Panc1 (cell line): ENCODE measurements around the gene GPS1. TPM values are rescaled to one million over a fixed set of nuclear protein-coding genes. Genes with fewer than 3 reads are reported as not detected.

Experiments
- ATAC-seq: fragments of 200-7000 bp; cut with Tn5 transposase; 2 replicates; pipeline ENCODE4 v1.9.1; 2020; ENCODE audit warnings: mild to moderate bottlenecking, moderate library complexity
- BruUV-seq: library from RNA; stranded (reverse); fragments of 400-500 nt; replicated peaks from 2 replicates; lab custom pipeline; 2021; lab: Mats Ljungman, UMichigan
- CTCF ChIA-PET: fragments of 300-600 bp; sonication (Branson Sonifier 250); formaldehyde crosslinking; loops from one replicate; lab custom pipeline; 2022; ENCODE audit warnings: antibody characterized with exemption; lab: Charles Lee
- POLR2A ChIA-PET: fragments of 300-600 bp; sonication (Branson Sonifier 250); formaldehyde crosslinking; loops from one replicate; lab custom pipeline; 2022; ENCODE audit warnings: antibody characterized with exemption; lab: Charles Lee
- DNase-seq: peaks from one replicate; pipeline ENCODE4 v3.0.0-alpha.2; 2010; ENCODE audit warnings: low read depth, low spot score
- H3K27ac ChIP-seq: 2 replicates; pipeline ENCODE4 v1.5.1; 2011; ENCODE audit warnings: mild to moderate bottlenecking, low read length, inconsistent platforms
- H3K27me3 ChIP-seq: fragments of 200-500 bp; sonication (Bioruptor generic); 2 replicates; pipeline ENCODE4 v1.6.0; 2014; ENCODE audit warnings: low read length, inconsistent platforms; ENCODE audit not compliant: control insufficient read depth, insufficient read depth
- H3K36me3 ChIP-seq: fragments of 200-500 bp; sonication (Bioruptor generic); 2 replicates; pipeline ENCODE4 v1.5.1; 2014; ENCODE audit warnings: inconsistent platforms, mild to moderate bottlenecking, low read length, moderate library complexity; ENCODE audit not compliant: control insufficient read depth, insufficient read depth
- H3K4me1 ChIP-seq: 2 replicates; pipeline ENCODE4 v1.5.1; 2011; ENCODE audit warnings: inconsistent platforms, mild to moderate bottlenecking, low read length, moderate library complexity; ENCODE audit not compliant: control insufficient read depth, insufficient read depth
- H3K4me3 ChIP-seq, 2 experiments: 2 replicates each; pipeline ENCODE4 v1.5.1; 2011 to 2012; ENCODE audit warnings: low read depth in 2 of 2, low read length in 2 of 2, mild to moderate bottlenecking in 2 of 2, inconsistent platforms in 1 of 2, moderate library complexity in 1 of 2
- H3K9me3 ChIP-seq: fragments of 200-500 bp; sonication (Bioruptor generic); 2 replicates; pipeline ENCODE4 v1.5.1; 2014; ENCODE audit warnings: low read depth, mild to moderate bottlenecking, inconsistent platforms, low read length, moderate library complexity; ENCODE audit not compliant: control insufficient read depth, insufficient read depth
- CTCF ChIP-seq: fragments of 450-650 bp; IDR thresholded peaks from 2 replicates; pipeline ENCODE4 v1.5.1; 2017; ENCODE audit warnings: mild to moderate bottlenecking
- POLR2AphosphoS5 ChIP-seq: IDR thresholded peaks from 2 replicates; pipeline ENCODE4 v1.6.1; 2012; ENCODE audit warnings: mild to moderate bottlenecking, low read depth, low read length, moderate library complexity
- REST ChIP-seq, 2 experiments: IDR thresholded peaks; 2 replicates each; pipeline ENCODE4 v1.6.1; 2011 to 2012; ENCODE audit warnings: low read depth in 2 of 2, control low read depth in 1 of 2, low read length in 1 of 2, mild to moderate bottlenecking in 1 of 2, moderate library complexity in 1 of 2; ENCODE audit not compliant: insufficient read depth in 1 of 2
- SIN3A ChIP-seq: IDR thresholded peaks from 2 replicates; pipeline ENCODE4 v1.6.1; 2012; ENCODE audit warnings: low read depth, mild to moderate bottlenecking, low read length, moderate library complexity, borderline replicate concordance; ENCODE audit not compliant: insufficient read depth
- TCF7L2 ChIP-seq: IDR thresholded peaks from 2 replicates; pipeline ENCODE4 v1.6.1; 2011; ENCODE audit warnings: mild to moderate bottlenecking, low read depth, low read length, inconsistent platforms
- in situ Hi-C: cut with HindIII; loops from 2 replicates; pipeline ENCODE4 v1.10.0; 2016; ENCODE audit warnings: low sequenced_read_pairs, low pct_unique_long_range_greater_than_20kb
- intact Hi-C: fragments of 100-400 bp; cut with micrococcal nuclease; formaldehyde crosslinking; loops from one replicate; pipeline ENCODE4 v1.10.0; 2022; ENCODE audit not compliant: unreplicated experiment
- total RNA-seq: library from RNA; stranded (reverse); gene quantifications from one replicate; pipeline ENCODE4 v1.2.1, GENCODE V29; 2021; ENCODE audit not compliant: unreplicated experiment

The GPS1 gene
- total RNA-seq, 1 experiment from 2014 or later, result 175 TPM

- no peaks in the 10 kb centered on the region for H3K27me3 ChIP-seq
- CTCF ChIA-PET, result interaction anchor here (0.9 kb wide), 1 partner anchor 40 kb away, joined by 3 read pairs; no protein-coding TSS in a partner anchor
- POLR2A ChIA-PET, result interaction anchor here (0.7 kb wide), 1 partner anchor 21 kb away, joined by 3 read pairs; no protein-coding TSS in a partner anchor
- no peak overlapping the region for H3K4me3 ChIP-seq
- no peak overlapping the region for H3K27ac ChIP-seq
- no peak for DNase-seq
- intact Hi-C loops, result no loop called here
- ATAC-seq, result no peak
- no TSS peak for BruUV-seq
- no peaks in the 10 kb centered on the region for H3K9me3 ChIP-seq
- peaks cover 7% of the 10 kb centered on the region; the same call in 1 of the 2 replicates for H3K4me1 ChIP-seq
- in situ Hi-C loops, result no loop called here
- TF ChIP-seq TCF7L2 (no peak), SIN3A (no peak), CTCF (no peak), REST (IDR thresholded peaks at IDR 0.05; ENCODE audit: insufficient read depth in 1 of 2, low read depth in 2 of 2, low read length in 1 of 2) (no peak), POLR2AphosphoS5 (no peak)
- H3K36me3 ChIP-seq, result peaks cover 4% of the 10 kb centered on the region; the same call in 1 of the 2 replicates
Observed at GRCh38 chr17:82047379-82047778, 4.3 kb upstream of the GPS1 start.

GRCh38 chr17:82047914-82048570 lies 3.7 kb upstream of the GPS1 start:
- H3K4me3 ChIP-seq, result no peak overlapping the region
- H3K4me1 ChIP-seq, result peaks cover 11% of the 10 kb centered on the region; the same call in 1 of the 2 replicates
- no peak overlapping the region for H3K27ac ChIP-seq
- no peaks in the 10 kb centered on the region for H3K27me3 ChIP-seq
- CTCF ChIA-PET, result interaction anchor here (0.9 kb wide), 1 partner anchor 40 kb away, joined by 3 read pairs; no protein-coding TSS in a partner anchor
- in situ Hi-C loops, result no loop called here
- intact Hi-C loops, result no loop called here
- no TSS peak for BruUV-seq
- ATAC-seq, result no peak
- no peaks in the 10 kb centered on the region for H3K9me3 ChIP-seq
- POLR2A ChIA-PET, result interaction anchor here (0.7 kb wide), 1 partner anchor 22 kb away, joined by 3 read pairs; no protein-coding TSS in a partner anchor
- DNase-seq, result no peak
- H3K36me3 ChIP-seq, result peaks cover 4% of the 10 kb centered on the region; the same call in 1 of the 2 replicates
- no peak for TF ChIP-seq REST (IDR thresholded peaks at IDR 0.05; ENCODE audit: insufficient read depth in 1 of 2, low read depth in 2 of 2, low read length in 1 of 2)
- TF ChIP-seq SIN3A, result no peak
- TF ChIP-seq POLR2AphosphoS5, result no peak
- no peak for TF ChIP-seq CTCF
- TF ChIP-seq TCF7L2, result no peak
